ENCODE measurements around the gene SYNM. TPM values are rescaled to one million over a fixed set of nuclear protein-coding genes. Genes with fewer than 3 reads are reported as not detected.

The SYNM gene
- total RNA-seq, 6 experiments from 2014 or later = 4.6 to 7.6 (median 7.4) TPM

DNA sequence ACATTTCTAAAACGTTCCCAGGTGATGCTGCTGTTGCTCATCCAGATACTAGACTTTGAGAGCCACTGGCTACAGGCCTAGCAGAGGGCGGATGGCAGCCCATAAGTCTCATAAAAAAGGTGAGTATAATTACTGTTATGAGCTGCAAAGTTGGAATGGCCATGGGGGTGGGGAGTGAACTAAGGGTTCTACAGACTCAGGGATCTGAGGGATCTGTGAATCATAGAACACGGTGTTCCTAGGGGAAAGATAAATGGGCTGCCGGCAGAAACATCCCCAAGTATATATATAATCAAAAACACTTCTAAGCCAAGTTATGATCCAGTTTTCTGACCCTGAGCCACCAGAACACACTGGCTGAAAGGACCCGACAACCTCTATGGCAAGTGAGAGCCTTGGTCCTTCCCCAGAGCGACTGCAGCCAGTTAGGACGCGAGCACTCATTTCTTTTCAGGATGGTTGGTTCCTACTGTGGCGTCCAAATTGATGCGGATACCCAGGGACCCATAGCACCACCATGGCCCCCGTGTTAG lies 7.9 kb upstream of the SYNM start:
- Mint-ChIP-seq H3K4me1 (ENCODE audit: low read depth) (no peaks in the 10 kb centered on the region), H3K36me3 (ENCODE audit: low read depth) (no peaks in the 10 kb centered on the region), H3K4me3 (no peak overlapping the region), H3K9me3 (no peaks in the 10 kb centered on the region), H3K27me3 (ENCODE audit: insufficient read depth) (peaks cover 22% of the 10 kb centered on the region), H3K27ac (no peak overlapping the region)
- TF ChIP-seq, protein P1, sequence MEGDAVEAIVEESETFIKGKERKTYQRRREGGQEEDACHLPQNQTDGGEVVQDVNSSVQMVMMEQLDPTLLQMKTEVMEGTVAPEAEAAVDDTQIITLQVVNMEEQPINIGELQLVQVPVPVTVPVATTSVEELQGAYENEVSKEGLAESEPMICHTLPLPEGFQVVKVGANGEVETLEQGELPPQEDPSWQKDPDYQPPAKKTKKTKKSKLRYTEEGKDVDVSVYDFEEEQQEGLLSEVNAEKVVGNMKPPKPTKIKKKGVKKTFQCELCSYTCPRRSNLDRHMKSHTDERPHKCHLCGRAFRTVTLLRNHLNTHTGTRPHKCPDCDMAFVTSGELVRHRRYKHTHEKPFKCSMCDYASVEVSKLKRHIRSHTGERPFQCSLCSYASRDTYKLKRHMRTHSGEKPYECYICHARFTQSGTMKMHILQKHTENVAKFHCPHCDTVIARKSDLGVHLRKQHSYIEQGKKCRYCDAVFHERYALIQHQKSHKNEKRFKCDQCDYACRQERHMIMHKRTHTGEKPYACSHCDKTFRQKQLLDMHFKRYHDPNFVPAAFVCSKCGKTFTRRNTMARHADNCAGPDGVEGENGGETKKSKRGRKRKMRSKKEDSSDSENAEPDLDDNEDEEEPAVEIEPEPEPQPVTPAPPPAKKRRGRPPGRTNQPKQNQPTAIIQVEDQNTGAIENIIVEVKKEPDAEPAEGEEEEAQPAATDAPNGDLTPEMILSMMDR (IDR thresholded peaks at IDR 0.05) = no peak
- DNase-seq = no peak

DNA sequence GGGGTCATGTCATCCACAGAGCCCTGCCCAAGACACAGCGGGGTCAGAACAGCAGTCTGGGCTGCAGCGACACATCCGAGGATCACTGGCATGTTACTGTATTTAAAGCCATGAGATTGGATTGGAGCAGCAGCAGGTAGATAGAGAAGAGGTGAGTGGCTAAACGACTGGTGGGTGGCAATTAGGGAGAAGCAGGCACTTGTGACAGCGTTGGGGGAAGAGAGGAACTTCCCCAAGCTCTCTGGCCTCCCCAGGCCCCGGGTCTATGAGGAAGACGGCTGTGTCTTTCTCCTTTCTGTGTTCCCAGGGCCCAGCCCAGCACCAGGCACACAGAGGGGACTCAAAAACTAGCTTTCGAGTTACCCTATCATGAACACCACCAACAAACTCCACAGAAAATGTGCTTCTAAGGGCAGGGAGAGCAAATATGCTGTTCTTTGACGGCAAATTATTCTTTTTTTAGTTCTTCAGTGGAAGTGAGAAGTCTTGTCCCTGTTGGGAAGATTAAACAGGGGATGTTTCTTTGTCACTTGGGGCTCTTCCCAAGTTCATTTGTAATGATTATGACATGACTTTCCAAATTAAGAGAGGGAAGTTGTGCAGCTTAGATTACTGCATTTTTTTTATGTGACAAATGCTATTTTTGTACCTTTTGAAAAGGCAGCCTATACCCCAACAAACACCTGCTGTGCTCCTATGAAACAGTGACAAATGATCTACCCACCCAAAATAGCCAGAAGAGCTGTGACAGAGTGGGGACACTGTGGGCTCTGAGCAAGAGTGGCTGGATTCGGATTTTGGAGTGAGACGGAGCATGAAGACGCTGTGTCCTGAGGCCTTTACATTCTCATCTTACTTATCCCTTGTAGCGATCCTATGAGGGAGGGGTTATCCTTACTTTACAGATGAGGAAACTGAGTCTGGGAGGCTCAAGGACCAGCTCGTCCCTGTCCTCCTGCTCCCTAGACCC lies 7.2 kb upstream of the SYNM start:
- no peaks in the 10 kb centered on the region for H3K36me3 Mint-ChIP-seq (ENCODE audit: low read depth)

DNA sequence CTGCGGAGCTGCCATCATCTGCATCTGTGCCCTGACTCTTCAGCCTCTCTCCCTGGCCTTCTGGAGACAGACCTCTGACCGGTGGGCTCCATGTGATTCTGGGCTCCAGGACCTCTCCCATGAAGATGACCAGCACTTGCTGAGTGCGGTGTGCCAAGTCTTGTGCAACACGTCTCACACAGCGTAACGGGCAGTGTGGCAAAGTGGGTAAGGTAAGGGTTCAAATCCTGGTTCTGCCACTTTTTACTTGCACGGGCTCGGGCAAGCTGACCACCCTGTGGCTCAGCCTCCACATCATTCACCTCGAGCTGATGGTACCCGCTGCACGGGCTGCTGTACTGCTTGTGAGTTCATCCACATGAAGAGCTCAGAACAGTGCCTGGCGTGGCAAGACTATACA lies 6.5 kb upstream of the SYNM start:
- H3K4me3 Mint-ChIP-seq = no peak overlapping the region
- H3K27me3 Mint-ChIP-seq (ENCODE audit: insufficient read depth) = peaks cover 22% of the 10 kb centered on the region

More for the DNA sequence above, 7.2 kb upstream of the SYNM start:
- no peak overlapping the region for H3K27ac Mint-ChIP-seq
- H3K4me1 Mint-ChIP-seq (ENCODE audit: low read depth) = no peaks in the 10 kb centered on the region
- H3K4me3 Mint-ChIP-seq = no peak overlapping the region
- no peaks in the 10 kb centered on the region for H3K9me3 Mint-ChIP-seq
- TF ChIP-seq, protein P1 (IDR thresholded peaks at IDR 0.05) = no peak
- H3K27me3 Mint-ChIP-seq (ENCODE audit: insufficient read depth) = peaks cover 22% of the 10 kb centered on the region
- DNase-seq = no peak

DNA sequence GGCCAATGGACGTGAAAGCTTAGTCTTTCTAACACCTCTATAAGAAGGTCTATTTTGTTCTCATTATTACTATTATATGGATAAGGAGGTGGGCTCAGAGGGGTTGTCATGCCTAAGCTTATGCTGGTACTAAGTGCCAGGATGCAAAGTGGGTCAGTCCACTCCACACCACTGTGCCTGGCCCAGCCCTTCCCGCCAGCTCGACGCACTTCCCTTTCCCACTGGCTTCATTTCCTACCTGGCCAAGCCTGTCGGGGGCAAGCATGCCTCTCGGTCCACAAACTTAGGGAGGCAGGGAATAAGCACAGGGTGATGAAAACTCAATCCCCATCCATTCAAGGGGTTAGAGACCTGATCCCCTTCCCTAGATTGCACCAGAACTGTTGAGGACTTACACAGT lies 5.9 kb upstream of the SYNM start:
- Mint-ChIP-seq H3K27ac (no peak overlapping the region), H3K27me3 (ENCODE audit: insufficient read depth) (peaks cover 20% of the 10 kb centered on the region), H3K4me1 (ENCODE audit: low read depth) (no peaks in the 10 kb centered on the region), H3K4me3 (no peak overlapping the region), H3K9me3 (no peaks in the 10 kb centered on the region), H3K36me3 (ENCODE audit: low read depth) (no peaks in the 10 kb centered on the region)
- TF ChIP-seq, protein P1 (IDR thresholded peaks at IDR 0.05) = no peak
- DNase-seq = no peak

More for the DNA sequence above, 6.5 kb upstream of the SYNM start:
- DNase-seq = no peak
- TF ChIP-seq, protein P1 (IDR thresholded peaks at IDR 0.05) = no peak
- H3K4me1 Mint-ChIP-seq (ENCODE audit: low read depth) = no peaks in the 10 kb centered on the region
- no peaks in the 10 kb centered on the region for H3K9me3 Mint-ChIP-seq
- no peak overlapping the region for H3K27ac Mint-ChIP-seq
- H3K36me3 Mint-ChIP-seq (ENCODE audit: low read depth) = no peaks in the 10 kb centered on the region

DNA sequence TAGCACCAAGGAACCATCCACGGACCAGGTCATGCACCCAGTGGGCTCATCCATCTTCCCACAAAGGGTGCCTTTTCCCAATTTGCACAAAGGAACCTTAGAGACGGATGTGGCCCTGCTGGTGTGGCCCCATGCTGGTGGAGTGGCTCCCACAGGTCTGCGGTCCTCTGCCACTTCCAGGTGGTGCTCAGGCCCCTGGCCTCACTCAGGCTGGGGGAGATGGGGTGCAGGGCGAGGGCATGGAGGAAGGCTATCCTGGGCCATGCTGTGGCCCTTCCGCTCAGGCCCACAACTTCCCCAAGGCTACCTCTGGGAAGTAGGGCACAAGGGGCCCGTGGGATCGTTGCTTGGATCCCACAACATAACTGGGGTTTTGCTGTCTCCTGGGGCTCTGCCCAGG lies 5.2 kb upstream of the SYNM start:
- Mint-ChIP-seq H3K9me3 (no peaks in the 10 kb centered on the region), H3K4me3 (peak overlapping the region; percentile 74; the same call in 1 of the 2 replicates), H3K4me1 (ENCODE audit: low read depth) (no peaks in the 10 kb centered on the region), H3K27ac (no peak overlapping the region), H3K36me3 (ENCODE audit: low read depth) (no peaks in the 10 kb centered on the region), H3K27me3 (ENCODE audit: insufficient read depth) (peaks cover 15% of the 10 kb centered on the region)
- TF ChIP-seq, protein P1 (IDR thresholded peaks at IDR 0.05) = no peak
- DNase-seq = no peak
